GM15510 (cell line): ENCODE measurements around the gene LAMB2.

Experiments used
- POLR2A ChIP-seq: IDR thresholded peaks from 3 replicates; pipeline ENCODE4 v1.6.1; 2011; ENCODE audit warnings: borderline replicate concordance; ENCODE audit not compliant: insufficient read length; ENCODE audit errors: extremely low read depth

Gene LAMB2

DNA sequence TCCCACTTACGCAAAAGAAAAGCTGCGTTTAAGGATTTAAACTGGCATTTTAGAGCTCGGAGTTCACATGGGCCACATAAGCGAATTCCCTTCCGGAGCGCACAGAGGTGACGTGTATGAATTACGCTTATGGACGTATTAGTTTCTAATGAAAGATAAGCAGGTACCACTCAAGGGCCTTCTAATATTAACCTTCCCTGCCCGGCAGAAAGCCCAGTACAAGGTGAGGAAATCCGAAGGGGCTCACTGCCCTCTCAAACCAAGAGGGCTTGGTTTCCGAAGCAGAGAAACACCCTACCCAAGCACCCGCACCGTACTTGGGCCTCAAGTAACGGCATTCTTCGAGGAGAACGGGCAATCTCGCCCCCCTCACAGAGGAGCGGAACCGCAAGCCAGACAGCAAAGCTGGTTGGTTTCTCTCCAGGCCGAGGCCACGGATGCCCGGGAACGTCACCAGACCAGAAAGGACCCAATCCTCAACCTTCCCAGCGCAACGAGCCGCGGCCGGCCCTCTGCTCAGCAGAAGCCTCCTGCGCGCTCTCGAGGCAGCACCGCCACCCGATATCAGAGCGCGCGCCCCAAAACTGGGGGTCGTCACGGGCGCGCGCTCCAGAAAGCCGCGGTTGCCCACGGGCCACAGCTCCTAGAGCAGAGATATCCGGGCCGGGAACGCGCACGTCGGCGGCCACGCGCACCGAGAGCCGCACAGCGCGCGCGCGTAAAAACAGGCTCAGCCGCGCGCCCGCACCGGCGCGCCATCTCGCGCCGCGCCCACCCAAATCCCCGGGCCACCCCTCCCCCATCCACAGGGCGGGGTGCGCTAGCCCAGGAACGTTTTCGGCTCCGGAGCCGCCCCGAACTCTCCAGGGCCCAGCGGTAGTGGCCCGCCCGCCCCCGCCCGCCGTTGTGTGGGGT is 39.7 kb downstream of the LAMB2 start:
- TF ChIP-seq POLR2A, result peak; percentile 8

DNA sequence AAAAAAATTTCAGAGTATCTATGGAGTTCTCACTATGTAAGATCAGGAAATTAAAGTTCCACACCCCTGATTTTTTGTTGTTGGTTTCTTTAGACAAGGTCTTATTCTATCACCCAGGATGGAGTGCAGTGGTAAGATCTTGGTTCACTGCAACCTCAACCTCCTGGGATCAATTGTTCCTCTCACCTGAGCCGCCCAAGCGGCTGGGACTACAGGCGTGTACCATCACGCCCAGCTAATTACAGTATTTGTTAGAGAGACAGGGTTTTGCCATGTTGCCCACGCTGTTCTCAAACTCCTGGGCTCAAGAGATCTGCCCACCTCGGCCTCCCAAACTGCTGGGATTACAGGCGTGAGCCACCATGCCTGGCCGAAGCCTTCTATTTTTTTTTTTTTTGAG is 51.4 kb downstream of the LAMB2 start:
- no peak for TF ChIP-seq POLR2A

GRCh38 chr3:49079270-49079669 is 53.6 kb downstream of the LAMB2 start:
- TF ChIP-seq POLR2A, result no peak

- TF ChIP-seq POLR2A, result no peak
These were observed 56.2 kb downstream of the LAMB2 start for GRCh38 chr3:49076646-49077045.

- no peak for TF ChIP-seq POLR2A
These were observed 56.7 kb downstream of the LAMB2 start for GRCh38 chr3:49076116-49076515.
